ENCODE measurements around the gene SUGP1.

The SUGP1 gene

DNA sequence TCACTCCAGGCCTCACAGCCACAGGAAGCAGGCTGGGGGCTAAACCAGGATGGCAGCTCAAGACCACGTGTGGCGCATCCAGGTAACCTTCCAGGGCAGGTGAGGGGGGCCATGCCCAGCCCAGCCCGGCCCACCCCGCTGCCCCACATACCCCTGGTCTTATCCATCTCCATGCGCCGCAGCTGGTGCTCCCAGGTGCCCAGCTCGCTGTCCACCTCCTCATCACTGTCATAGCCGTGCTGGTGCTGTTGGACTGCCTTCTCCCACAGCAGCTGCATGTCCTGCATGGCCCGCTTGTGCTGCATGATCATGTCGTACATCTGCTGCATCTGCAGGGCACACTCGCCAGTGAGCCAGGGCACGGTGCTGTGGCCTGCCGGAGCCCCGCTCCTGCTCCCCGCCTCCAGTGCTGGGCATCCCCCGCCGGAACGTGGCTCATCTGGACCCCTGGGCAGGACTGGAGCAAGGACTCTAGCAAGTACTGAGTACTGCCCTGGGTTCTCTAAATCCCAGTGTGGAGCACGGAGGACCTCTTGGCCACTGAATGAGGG, 41.2 kb downstream of the SUGP1 start:
- Histone ChIP-seq H3K4me1 (ENCODE audit: control insufficient read depth, insufficient read depth, low read length, poor library complexity, severe bottlenecking) (no peaks in the 10 kb centered on the region), H3K4me3 (ENCODE audit: insufficient read depth, low read depth, low read length, poor library complexity, severe bottlenecking) (no peak overlapping the region)

DNA sequence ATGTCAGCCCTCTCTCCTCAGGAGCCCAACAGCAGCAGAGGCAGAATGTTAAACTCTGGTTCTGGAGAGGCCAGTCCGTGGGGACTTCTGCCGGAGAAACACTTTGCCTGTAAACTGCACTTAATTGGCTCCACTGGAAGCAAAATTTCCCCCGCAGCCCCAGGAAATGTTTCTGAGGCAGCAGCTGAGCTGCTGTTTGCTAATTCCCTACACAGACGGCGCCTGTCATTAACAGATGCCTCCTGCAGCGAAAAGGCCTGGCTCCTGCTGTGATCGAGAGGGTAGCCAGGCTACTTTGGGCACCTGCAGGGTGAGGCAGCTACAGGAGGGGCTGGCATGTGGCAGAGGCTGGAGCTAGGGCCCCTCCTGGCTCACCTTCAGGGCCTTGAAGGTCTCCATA, 42.0 kb downstream of the SUGP1 start:
- H3K4me3 ChIP-seq (ENCODE audit: insufficient read depth, low read depth, low read length, poor library complexity, severe bottlenecking): no peak overlapping the region
- no peaks in the 10 kb centered on the region for H3K27me3 ChIP-seq (replicated peaks; ENCODE audit: control insufficient read depth, insufficient read depth, low read length, poor library complexity, severe bottlenecking)
- DNase-seq: no peak
- peaks cover 57% of the 10 kb centered on the region for H3K36me3 ChIP-seq (ENCODE audit: control insufficient read depth, insufficient read depth, low read length)
- H3K9me3 ChIP-seq (ENCODE audit: control insufficient read depth, low read length): no peaks in the 10 kb centered on the region
- no peaks in the 10 kb centered on the region for H3K4me1 ChIP-seq (ENCODE audit: control insufficient read depth, insufficient read depth, low read length, poor library complexity, severe bottlenecking)
- H3K27ac ChIP-seq (ENCODE audit: insufficient read depth, low read length, poor library complexity, severe bottlenecking): no peak overlapping the region

More for the DNA sequence above, 41.2 kb downstream of the SUGP1 start:
- H3K36me3 ChIP-seq (ENCODE audit: control insufficient read depth, insufficient read depth, low read length): peaks cover 64% of the 10 kb centered on the region
- no peak for DNase-seq
- H3K27ac ChIP-seq (ENCODE audit: insufficient read depth, low read length, poor library complexity, severe bottlenecking): no peak overlapping the region
- no peaks in the 10 kb centered on the region for H3K9me3 ChIP-seq (ENCODE audit: control insufficient read depth, low read length)
- no peaks in the 10 kb centered on the region for H3K27me3 ChIP-seq (replicated peaks; ENCODE audit: control insufficient read depth, insufficient read depth, low read length, poor library complexity, severe bottlenecking)

DNA sequence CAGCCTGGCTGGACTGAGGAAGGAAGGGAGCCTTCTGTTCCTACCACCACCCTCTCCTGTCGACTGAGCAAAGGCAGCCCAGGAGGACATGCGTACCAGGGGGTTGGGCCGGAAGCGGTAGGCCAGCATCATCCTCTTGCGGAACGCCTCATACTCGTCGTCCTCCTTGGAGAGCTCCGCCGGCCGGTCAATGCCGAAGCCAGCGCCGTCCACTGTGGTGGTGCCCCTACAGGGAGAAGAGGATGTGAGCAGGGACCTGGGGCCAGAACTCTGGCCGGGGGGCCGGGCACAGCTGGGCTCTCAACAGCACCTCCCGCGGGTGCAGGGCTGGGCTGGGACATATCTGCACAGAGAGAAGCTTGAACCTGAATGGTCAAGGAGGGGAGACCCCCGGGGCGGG, 43.5 kb downstream of the SUGP1 start:
- no peak overlapping the region for H3K27ac ChIP-seq (ENCODE audit: insufficient read depth, low read length, poor library complexity, severe bottlenecking)
- no peak for DNase-seq
- no peaks in the 10 kb centered on the region for H3K27me3 ChIP-seq (replicated peaks; ENCODE audit: control insufficient read depth, insufficient read depth, low read length, poor library complexity, severe bottlenecking)
- no peak overlapping the region for H3K4me3 ChIP-seq (ENCODE audit: insufficient read depth, low read depth, low read length, poor library complexity, severe bottlenecking)
- H3K9me3 ChIP-seq (ENCODE audit: control insufficient read depth, low read length): no peaks in the 10 kb centered on the region
- peaks cover 52% of the 10 kb centered on the region for H3K36me3 ChIP-seq (ENCODE audit: control insufficient read depth, insufficient read depth, low read length)
- H3K4me1 ChIP-seq (ENCODE audit: control insufficient read depth, insufficient read depth, low read length, poor library complexity, severe bottlenecking): no peaks in the 10 kb centered on the region

DNA sequence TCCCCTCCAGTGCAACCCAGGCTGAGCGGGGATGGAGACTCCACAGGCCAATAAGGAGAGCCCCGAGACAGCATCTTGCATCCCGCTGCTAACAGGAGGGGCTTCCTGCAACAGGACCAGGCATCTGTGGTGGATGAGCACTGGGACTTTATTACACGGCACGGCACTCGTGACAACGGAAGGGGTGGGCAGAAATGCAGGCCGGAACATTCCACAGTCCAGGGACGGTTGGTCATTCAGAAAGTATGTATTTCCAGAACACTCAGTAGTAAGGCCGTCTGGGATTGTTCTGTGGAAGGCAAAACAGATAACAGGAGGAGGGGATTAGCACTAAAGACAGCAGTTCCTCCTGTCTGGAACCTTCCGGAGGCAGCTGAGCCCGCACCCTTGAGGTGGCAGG, 43.9 kb downstream of the SUGP1 start:
- Histone ChIP-seq H3K9me3 (ENCODE audit: control insufficient read depth, low read length) (no peaks in the 10 kb centered on the region), H3K4me1 (ENCODE audit: control insufficient read depth, insufficient read depth, low read length, poor library complexity, severe bottlenecking) (no peaks in the 10 kb centered on the region), H3K27ac (ENCODE audit: insufficient read depth, low read length, poor library complexity, severe bottlenecking) (no peak overlapping the region), H3K36me3 (ENCODE audit: control insufficient read depth, insufficient read depth, low read length) (peaks cover 50% of the 10 kb centered on the region), H3K4me3 (ENCODE audit: insufficient read depth, low read depth, low read length, poor library complexity, severe bottlenecking) (no peak overlapping the region), H3K27me3 (replicated peaks; ENCODE audit: control insufficient read depth, insufficient read depth, low read length, poor library complexity, severe bottlenecking) (no peaks in the 10 kb centered on the region)
- DNase-seq: no peak

DNA sequence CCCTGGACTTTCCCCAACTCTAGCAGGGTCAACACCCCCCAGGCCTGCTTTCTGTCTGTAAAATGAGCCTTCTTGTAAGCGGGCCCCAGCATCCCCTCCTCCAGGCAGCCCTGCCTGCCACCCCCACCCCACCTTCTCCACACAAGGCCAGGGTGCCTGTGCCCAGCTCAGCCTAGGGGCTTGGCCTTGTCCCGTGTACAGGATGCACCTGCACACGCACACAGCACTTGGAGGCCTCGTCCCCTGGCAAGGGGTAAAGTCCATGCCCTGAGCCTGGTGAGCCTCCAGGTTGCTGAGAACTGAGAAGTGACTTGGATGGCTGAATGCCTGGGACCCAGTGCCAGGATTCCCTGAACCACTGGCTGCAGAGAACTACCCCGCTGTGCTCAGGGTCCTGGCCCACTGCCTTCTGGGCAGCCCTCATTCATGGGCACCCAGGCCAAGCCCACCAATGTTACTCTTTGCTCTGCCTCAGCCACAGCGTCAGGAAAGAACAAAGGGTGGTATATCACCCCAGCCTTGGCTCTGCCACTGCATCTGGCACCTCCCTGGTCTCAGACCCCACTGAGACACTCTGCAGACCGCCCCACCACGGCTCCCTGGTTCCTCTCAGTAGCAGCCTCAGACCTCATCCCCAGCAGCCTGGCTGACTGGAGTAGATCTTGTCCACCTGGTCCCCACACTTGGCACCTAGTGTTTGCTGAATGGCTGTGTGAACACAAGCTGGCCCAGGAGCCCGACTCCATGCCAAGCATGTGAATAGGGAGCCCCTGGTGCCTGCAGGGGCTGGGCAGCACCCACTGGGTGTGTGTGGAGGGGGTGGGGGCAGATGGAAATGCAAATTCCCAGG, 45.4 kb downstream of the SUGP1 start:
- no peak overlapping the region for H3K4me3 ChIP-seq (ENCODE audit: insufficient read depth, low read depth, low read length, poor library complexity, severe bottlenecking)
- H3K27me3 ChIP-seq (replicated peaks; ENCODE audit: control insufficient read depth, insufficient read depth, low read length, poor library complexity, severe bottlenecking): no peaks in the 10 kb centered on the region
- no peak overlapping the region for H3K27ac ChIP-seq (ENCODE audit: insufficient read depth, low read length, poor library complexity, severe bottlenecking)
- H3K9me3 ChIP-seq (ENCODE audit: control insufficient read depth, low read length): no peaks in the 10 kb centered on the region
- peaks cover 37% of the 10 kb centered on the region for H3K36me3 ChIP-seq (ENCODE audit: control insufficient read depth, insufficient read depth, low read length)
- DNase-seq: no peak
- no peaks in the 10 kb centered on the region for H3K4me1 ChIP-seq (ENCODE audit: control insufficient read depth, insufficient read depth, low read length, poor library complexity, severe bottlenecking)

DNA sequence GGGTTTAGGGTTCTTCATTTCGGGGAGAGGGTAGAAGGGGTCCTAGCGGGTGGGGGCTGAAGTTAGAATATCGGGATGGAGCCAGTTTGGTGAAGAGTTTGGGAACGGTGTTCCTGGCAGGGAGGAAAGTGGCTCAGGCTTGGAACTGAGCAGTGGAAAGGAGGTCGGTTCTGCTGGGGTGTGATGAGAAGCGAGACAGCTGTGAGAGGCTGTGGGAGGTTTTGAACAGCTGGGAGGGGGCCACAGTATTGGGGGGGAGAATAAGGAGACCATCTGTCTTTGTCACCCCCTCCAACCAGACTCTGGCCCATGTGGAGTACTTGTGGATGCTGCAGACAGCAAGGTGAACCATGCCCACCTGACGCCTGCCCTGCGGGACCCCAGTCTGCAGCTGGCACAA, 46.2 kb downstream of the SUGP1 start:
- Histone ChIP-seq H3K4me3 (ENCODE audit: insufficient read depth, low read depth, low read length, poor library complexity, severe bottlenecking) (no peak overlapping the region), H3K27me3 (replicated peaks; ENCODE audit: control insufficient read depth, insufficient read depth, low read length, poor library complexity, severe bottlenecking) (no peaks in the 10 kb centered on the region), H3K9me3 (ENCODE audit: control insufficient read depth, low read length) (no peaks in the 10 kb centered on the region), H3K36me3 (ENCODE audit: control insufficient read depth, insufficient read depth, low read length) (peaks cover 29% of the 10 kb centered on the region), H3K27ac (ENCODE audit: insufficient read depth, low read length, poor library complexity, severe bottlenecking) (no peak overlapping the region), H3K4me1 (ENCODE audit: control insufficient read depth, insufficient read depth, low read length, poor library complexity, severe bottlenecking) (no peaks in the 10 kb centered on the region)
- no peak for DNase-seq

DNA sequence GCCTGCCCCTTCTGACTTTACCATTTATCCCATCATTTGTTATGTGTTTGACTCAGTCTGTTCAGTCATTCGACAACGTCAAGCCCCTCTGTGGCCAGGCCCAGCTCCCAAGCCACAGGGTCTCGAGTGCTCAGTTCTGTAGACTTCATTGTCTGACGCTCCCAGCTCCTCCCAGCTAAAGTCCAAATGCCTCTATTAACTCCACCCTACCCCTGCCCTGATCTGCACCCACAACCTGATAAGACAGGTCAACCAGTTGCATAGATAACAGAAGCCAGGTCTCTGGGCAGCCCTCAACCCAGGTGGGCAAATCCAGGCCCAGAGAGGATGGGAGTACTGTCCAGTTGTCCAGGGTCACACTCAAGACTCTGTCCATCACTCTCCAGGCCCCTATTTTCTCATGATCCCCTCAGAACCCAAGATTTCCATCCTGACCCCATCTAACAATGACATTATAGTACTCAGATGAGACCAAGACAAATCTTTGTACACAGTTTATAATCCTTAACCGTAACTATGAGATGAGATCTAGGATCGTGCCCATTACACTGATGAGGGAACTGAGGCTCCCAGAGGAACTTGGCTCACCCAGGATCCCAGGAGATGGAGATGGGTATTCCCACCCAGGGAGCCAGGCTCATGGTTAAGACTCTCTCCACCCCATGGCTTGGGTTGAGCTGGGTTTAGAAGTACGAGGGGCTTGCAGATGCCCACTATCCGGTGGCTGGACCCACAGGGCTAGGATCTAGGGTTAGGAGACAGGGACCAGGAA, 48.3 kb downstream of the SUGP1 start:
- Histone ChIP-seq H3K9me3 (ENCODE audit: control insufficient read depth, low read length) (no peaks in the 10 kb centered on the region), H3K27ac (ENCODE audit: insufficient read depth, low read length, poor library complexity, severe bottlenecking) (no peak overlapping the region), H3K4me1 (ENCODE audit: control insufficient read depth, insufficient read depth, low read length, poor library complexity, severe bottlenecking) (no peaks in the 10 kb centered on the region), H3K27me3 (replicated peaks; ENCODE audit: control insufficient read depth, insufficient read depth, low read length, poor library complexity, severe bottlenecking) (no peaks in the 10 kb centered on the region), H3K4me3 (ENCODE audit: insufficient read depth, low read depth, low read length, poor library complexity, severe bottlenecking) (no peak overlapping the region), H3K36me3 (ENCODE audit: control insufficient read depth, insufficient read depth, low read length) (peaks cover 8% of the 10 kb centered on the region)
- no peak for DNase-seq

DNA sequence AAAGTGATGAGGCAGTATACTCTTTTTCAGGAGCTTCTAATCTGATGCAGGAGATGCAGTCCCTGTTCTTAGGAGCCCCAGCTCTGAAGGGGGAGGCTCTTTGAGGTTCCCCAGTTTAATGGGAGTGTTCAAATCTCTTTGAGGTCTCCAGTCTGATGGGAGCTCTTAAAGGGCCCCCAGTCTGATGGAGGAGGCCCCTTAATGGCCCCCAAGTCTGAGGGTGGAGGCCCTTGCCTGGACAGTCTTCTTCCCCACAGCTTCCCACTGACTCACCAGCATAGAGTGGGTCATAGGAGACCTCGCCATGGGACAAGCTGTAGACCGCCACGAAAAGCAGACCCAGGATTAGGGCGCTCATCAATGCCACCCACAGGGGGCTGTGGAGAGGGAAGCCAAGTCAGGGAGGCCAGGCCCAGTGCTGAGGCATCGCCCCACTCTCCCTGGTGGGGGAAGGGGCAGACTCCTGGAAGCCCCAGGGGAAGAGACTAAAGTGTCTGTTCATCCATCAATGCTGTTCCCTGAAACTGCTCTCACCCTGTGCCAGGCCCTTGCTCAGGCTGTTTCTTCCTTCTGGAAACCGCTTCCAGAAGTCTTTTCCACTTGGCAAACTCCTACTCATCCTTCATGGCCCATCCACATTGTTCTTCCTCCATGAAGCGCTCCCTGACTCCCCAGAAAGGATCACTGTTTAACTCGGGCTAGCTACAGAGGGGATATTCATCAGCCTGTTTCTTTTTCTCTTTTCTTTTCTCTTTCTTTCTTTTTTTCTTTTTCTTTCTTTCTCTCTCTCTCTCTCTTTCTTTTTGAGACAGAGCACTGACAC, 49.3 kb downstream of the SUGP1 start:
- Histone ChIP-seq H3K27me3 (replicated peaks; ENCODE audit: control insufficient read depth, insufficient read depth, low read length, poor library complexity, severe bottlenecking) (no peaks in the 10 kb centered on the region), H3K4me3 (ENCODE audit: insufficient read depth, low read depth, low read length, poor library complexity, severe bottlenecking) (no peak overlapping the region), H3K36me3 (ENCODE audit: control insufficient read depth, insufficient read depth, low read length) (peaks cover under 1% of the 10 kb centered on the region), H3K4me1 (ENCODE audit: control insufficient read depth, insufficient read depth, low read length, poor library complexity, severe bottlenecking) (no peaks in the 10 kb centered on the region), H3K9me3 (ENCODE audit: control insufficient read depth, low read length) (no peaks in the 10 kb centered on the region), H3K27ac (ENCODE audit: insufficient read depth, low read length, poor library complexity, severe bottlenecking) (no peak overlapping the region)
- no peak for DNase-seq

DNA sequence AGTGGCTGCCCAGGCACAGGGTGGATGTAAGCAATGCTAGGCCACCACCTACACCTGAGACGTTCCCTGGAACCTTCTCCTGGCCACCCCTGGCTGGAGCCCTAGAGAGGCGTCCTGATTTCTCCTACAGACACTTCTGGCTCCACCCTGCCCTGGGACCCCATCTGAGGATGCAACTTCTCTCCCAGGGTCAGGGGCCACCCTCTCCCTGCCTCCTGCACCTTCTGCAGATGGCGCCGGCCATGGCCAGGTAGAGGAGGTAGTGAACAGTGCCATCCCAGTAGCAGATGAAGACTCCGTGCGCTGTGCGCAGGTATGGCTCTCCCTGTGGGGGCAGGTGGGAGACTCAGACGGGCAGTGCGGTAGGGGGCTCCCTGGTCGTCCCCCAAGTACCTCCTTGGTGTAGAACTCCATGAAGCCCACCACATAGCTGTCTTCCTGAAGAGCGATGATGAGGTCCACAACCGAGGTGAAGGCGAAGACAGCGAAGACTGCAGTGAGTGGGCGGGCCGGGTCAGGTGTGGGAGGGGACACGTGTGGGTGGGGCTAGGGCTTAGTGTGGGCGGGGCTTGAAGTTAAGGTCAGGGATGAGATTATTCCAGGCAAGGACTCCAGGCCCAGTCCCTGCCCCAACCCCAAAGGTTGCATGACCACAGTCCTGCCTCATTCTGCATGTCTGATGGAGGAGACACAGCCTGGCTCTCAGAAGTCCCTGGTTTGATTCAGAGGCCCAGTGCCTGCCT, 50.2 kb downstream of the SUGP1 start:
- H3K27ac ChIP-seq (ENCODE audit: insufficient read depth, low read length, poor library complexity, severe bottlenecking): no peak overlapping the region
- no peaks in the 10 kb centered on the region for H3K9me3 ChIP-seq (ENCODE audit: control insufficient read depth, low read length)
- no peaks in the 10 kb centered on the region for H3K4me1 ChIP-seq (ENCODE audit: control insufficient read depth, insufficient read depth, low read length, poor library complexity, severe bottlenecking)
- H3K27me3 ChIP-seq (replicated peaks; ENCODE audit: control insufficient read depth, insufficient read depth, low read length, poor library complexity, severe bottlenecking): no peaks in the 10 kb centered on the region
- H3K36me3 ChIP-seq (ENCODE audit: control insufficient read depth, insufficient read depth, low read length): no peaks in the 10 kb centered on the region
- no peak for DNase-seq
- no peak overlapping the region for H3K4me3 ChIP-seq (ENCODE audit: insufficient read depth, low read depth, low read length, poor library complexity, severe bottlenecking)

Data from effector memory CD4-positive, alpha-beta T cell (primary cell).